OCI-LY1 (cell line): ENCODE measurements around the gene STAMBP.

Source experiments
- H2AFZ ChIP-seq: fragments of 200-600 bp; sonication (generic), shearing (Covaris generic); 2 replicates; pipeline ENCODE4 v1.6.0; 2014; ENCODE audit warnings: antibody characterized with exemption, mild to moderate bottlenecking, low read length
- H3F3A ChIP-seq: fragments of 200-600 bp; sonication (generic), shearing (Covaris generic); 2 replicates; pipeline ENCODE4 v1.6.0; 2014; ENCODE audit warnings: mild to moderate bottlenecking, antibody characterized with exemption, low read length, moderate library complexity; ENCODE audit not compliant: insufficient read depth
- H3K27ac ChIP-seq: fragments of 200-600 bp; sonication (generic); 2 replicates; pipeline ENCODE4 v1.5.1; 2014; ENCODE audit warnings: low read length, mixed run types, mild to moderate bottlenecking, low read depth; ENCODE audit not compliant: poor library complexity, severe bottlenecking
- H3K27me3 ChIP-seq: fragments of 200-600 bp; sonication (generic); 2 replicates; pipeline ENCODE4 v1.6.0; 2014; ENCODE audit warnings: antibody characterized with exemption, mild to moderate bottlenecking, low read length, moderate library complexity; ENCODE audit not compliant: insufficient read depth
- H3K36me3 ChIP-seq: fragments of 200-600 bp; sonication (generic); 2 replicates; pipeline ENCODE4 v1.6.1; 2014; ENCODE audit warnings: mild to moderate bottlenecking, antibody characterized with exemption, low read length, moderate library complexity, mixed read lengths; ENCODE audit not compliant: insufficient read depth
- H3K4me1 ChIP-seq: fragments of 200-600 bp; sonication (generic); 2 replicates; pipeline ENCODE4 v1.5.1; 2014; ENCODE audit warnings: mild to moderate bottlenecking, low read length, moderate library complexity; ENCODE audit not compliant: insufficient read depth, severe bottlenecking
- H3K4me2 ChIP-seq: fragments of 200-600 bp; sonication (generic), shearing (Covaris generic); 2 replicates; pipeline ENCODE4 v1.6.1; 2014; ENCODE audit warnings: low read length
- H3K4me3 ChIP-seq: fragments of 200-600 bp; sonication (generic); 2 replicates; pipeline ENCODE4 v1.5.1; 2014; ENCODE audit warnings: low read length, low read depth, mild to moderate bottlenecking, mixed read lengths; ENCODE audit not compliant: poor library complexity, severe bottlenecking
- H3K79me2 ChIP-seq: fragments of 200-600 bp; shearing (Covaris generic); 2 replicates; pipeline ENCODE4 v1.6.1; 2016; ENCODE audit warnings: mixed run types, low read length, mixed read lengths; ENCODE audit not compliant: insufficient read depth
- H3K9ac ChIP-seq: fragments of 200-600 bp; sonication (generic), shearing (Covaris generic); 2 replicates; pipeline ENCODE4 v1.6.1; 2014; ENCODE audit warnings: mild to moderate bottlenecking, low read length, mixed read lengths
- H3K9me2 ChIP-seq: fragments of 200-600 bp; sonication (generic), shearing (Covaris generic); 2 replicates; pipeline ENCODE4 v1.6.1; 2014; ENCODE audit warnings: low read depth, mild to moderate bottlenecking, low read length, mixed read lengths
- H3K9me3 ChIP-seq: fragments of 200-600 bp; shearing (Covaris generic); 2 replicates; pipeline ENCODE4 v1.6.1; 2014; ENCODE audit warnings: low read length, mixed read lengths
- H4K20me1 ChIP-seq: fragments of 200-600 bp; sonication (generic), shearing (Covaris generic); 2 replicates; pipeline ENCODE4 v1.6.0; 2016; ENCODE audit warnings: mild to moderate bottlenecking, low read length; ENCODE audit not compliant: insufficient read depth
- EZH2 ChIP-seq: fragments of 200-600 bp; sonication (generic), shearing (Covaris generic); IDR thresholded peaks from 2 replicates; pipeline ENCODE4 v1.8.0; 2017; ENCODE audit warnings: borderline replicate concordance, mixed run types, mild to moderate bottlenecking, antibody characterized with exemption, low read length, moderate library complexity, mixed read lengths
- TF ChIP-seq, protein P1 (sequence below): fragments of 200-600 bp; sonication (generic), shearing (Covaris generic); IDR thresholded peaks from 2 replicates; pipeline ENCODE4 v1.5.1; 2017; ENCODE audit warnings: mild to moderate bottlenecking, antibody characterized with exemption, low read length, moderate library complexity, mixed read lengths

STAMBP gene

DNA sequence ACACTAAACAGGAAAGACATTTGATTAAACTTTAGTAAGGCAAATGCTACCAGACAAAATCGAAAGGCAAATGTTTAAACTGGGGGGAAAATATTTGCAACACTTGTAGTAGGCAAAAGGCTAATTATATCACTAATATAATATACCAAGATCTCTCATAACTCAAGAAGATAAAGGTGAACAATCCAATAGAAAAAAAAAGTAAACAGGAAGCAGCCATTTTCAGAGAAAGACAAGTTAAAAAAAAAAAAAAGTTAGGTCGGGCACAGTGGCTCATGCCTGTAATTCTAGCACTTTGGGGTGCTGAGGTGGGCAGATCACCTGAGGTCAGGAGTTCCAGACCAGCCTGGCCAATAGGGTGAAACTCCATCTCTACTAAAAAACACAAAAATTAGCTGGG lies 59.6 kb downstream of the STAMBP start:
- no peaks in the 10 kb centered on the region for H3K79me2 ChIP-seq
- H2AFZ ChIP-seq: no peak overlapping the region
- no peaks in the 10 kb centered on the region for H4K20me1 ChIP-seq

DNA sequence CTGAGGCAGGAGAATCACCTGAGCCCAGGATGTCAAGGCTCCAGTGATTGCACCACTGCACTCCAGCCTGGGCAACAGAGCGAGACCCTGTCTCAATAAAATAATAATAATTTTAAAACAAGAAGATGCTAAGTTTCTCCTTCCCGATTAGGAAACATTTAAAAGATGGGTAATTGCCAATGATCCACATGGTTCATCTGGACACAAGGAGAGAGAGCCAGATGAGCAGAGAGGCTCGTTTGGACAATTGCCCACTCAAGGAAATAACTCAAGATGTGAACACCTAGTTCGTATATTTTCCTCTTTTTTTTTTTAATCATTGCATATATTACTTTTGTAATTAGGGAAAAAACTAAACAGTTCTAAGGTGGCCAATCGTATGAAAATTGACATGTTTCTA lies 60.4 kb downstream of the STAMBP start:
- Histone ChIP-seq H3K9me2 (no peaks in the 10 kb centered on the region), H3K9me3 (no peaks in the 10 kb centered on the region), H3K36me3 (no peaks in the 10 kb centered on the region), H3K4me3 (no peak overlapping the region), H3K9ac (no peak overlapping the region), H3K79me2 (no peaks in the 10 kb centered on the region), H3F3A (no peaks in the 10 kb centered on the region), H3K27ac (no peak overlapping the region), H2AFZ (no peak overlapping the region), H3K27me3 (no peaks in the 10 kb centered on the region), H3K4me2 (no peak overlapping the region), H3K4me1 (no peaks in the 10 kb centered on the region), H4K20me1 (no peaks in the 10 kb centered on the region)
- no peak for TF ChIP-seq EZH2
- TF ChIP-seq, protein P1, sequence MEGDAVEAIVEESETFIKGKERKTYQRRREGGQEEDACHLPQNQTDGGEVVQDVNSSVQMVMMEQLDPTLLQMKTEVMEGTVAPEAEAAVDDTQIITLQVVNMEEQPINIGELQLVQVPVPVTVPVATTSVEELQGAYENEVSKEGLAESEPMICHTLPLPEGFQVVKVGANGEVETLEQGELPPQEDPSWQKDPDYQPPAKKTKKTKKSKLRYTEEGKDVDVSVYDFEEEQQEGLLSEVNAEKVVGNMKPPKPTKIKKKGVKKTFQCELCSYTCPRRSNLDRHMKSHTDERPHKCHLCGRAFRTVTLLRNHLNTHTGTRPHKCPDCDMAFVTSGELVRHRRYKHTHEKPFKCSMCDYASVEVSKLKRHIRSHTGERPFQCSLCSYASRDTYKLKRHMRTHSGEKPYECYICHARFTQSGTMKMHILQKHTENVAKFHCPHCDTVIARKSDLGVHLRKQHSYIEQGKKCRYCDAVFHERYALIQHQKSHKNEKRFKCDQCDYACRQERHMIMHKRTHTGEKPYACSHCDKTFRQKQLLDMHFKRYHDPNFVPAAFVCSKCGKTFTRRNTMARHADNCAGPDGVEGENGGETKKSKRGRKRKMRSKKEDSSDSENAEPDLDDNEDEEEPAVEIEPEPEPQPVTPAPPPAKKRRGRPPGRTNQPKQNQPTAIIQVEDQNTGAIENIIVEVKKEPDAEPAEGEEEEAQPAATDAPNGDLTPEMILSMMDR: no peak

More for the DNA sequence above, 59.6 kb downstream of the STAMBP start:
- Histone ChIP-seq H3K4me2 (no peak overlapping the region), H3K4me1 (no peaks in the 10 kb centered on the region), H3K36me3 (no peaks in the 10 kb centered on the region), H3K4me3 (no peak overlapping the region), H3K27me3 (no peaks in the 10 kb centered on the region), H3K9me2 (no peaks in the 10 kb centered on the region), H3F3A (no peaks in the 10 kb centered on the region), H3K27ac (no peak overlapping the region), H3K9ac (no peak overlapping the region), H3K9me3 (no peaks in the 10 kb centered on the region)
- TF ChIP-seq, protein P1: no peak
- TF ChIP-seq EZH2: no peak

DNA sequence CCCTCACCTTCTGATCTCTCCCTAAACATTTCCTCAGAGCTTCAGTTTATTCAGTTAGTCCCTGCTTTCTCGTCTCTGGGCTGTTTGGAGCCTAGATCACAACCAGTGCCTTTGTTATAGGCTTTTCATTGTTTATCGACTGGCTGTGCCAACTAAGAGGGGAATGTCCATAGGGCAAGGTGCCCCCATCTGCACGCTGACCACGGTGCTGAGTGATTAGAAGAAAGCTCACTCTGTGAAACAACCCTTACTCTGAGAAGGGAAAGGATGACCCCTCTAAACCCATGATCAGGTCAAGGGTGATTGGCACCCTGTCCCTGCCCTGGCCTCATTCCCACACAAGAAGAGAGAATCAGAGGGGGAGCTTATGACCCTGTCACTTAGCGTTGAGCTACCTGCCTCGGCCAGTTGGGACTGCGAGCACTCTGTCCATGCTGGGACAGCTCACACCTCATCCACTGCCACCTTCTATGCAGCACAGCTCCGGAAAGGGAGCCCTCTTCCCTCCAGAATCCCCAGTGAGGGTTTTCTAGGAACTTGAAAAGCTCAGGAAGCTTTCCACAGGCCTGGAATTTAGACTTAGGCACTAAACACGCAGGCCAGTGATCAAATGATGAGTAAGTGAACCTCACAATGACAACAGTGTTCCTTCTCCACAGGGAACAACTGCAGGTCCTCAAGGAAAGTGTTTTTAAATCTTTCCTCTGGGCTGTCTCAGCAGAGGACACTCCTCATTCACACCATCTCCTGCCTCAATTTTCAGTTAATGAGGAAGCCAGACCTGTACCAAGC lies 61.7 kb downstream of the STAMBP start:
- Histone ChIP-seq H3K9me2 (no peaks in the 10 kb centered on the region), H3K4me3 (no peak overlapping the region), H3K4me2 (no peak overlapping the region), H3F3A (no peaks in the 10 kb centered on the region), H3K27me3 (no peaks in the 10 kb centered on the region), H3K9me3 (no peaks in the 10 kb centered on the region), H3K9ac (no peak overlapping the region), H2AFZ (no peak overlapping the region), H3K4me1 (no peaks in the 10 kb centered on the region), H3K79me2 (no peaks in the 10 kb centered on the region), H3K36me3 (no peaks in the 10 kb centered on the region), H4K20me1 (no peaks in the 10 kb centered on the region), H3K27ac (no peak overlapping the region)
- TF ChIP-seq EZH2: no peak
- TF ChIP-seq, protein P1: no peak
